ENCODE results near the gene OPA1.

- TF ChIP-seq, protein P1, sequence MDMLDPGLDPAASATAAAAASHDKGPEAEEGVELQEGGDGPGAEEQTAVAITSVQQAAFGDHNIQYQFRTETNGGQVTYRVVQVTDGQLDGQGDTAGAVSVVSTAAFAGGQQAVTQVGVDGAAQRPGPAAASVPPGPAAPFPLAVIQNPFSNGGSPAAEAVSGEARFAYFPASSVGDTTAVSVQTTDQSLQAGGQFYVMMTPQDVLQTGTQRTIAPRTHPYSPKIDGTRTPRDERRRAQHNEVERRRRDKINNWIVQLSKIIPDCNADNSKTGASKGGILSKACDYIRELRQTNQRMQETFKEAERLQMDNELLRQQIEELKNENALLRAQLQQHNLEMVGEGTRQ (IDR thresholded peaks at IDR 0.05; ENCODE audit: low read depth, low read length): no peak
- TF ChIP-seq, protein P2, sequence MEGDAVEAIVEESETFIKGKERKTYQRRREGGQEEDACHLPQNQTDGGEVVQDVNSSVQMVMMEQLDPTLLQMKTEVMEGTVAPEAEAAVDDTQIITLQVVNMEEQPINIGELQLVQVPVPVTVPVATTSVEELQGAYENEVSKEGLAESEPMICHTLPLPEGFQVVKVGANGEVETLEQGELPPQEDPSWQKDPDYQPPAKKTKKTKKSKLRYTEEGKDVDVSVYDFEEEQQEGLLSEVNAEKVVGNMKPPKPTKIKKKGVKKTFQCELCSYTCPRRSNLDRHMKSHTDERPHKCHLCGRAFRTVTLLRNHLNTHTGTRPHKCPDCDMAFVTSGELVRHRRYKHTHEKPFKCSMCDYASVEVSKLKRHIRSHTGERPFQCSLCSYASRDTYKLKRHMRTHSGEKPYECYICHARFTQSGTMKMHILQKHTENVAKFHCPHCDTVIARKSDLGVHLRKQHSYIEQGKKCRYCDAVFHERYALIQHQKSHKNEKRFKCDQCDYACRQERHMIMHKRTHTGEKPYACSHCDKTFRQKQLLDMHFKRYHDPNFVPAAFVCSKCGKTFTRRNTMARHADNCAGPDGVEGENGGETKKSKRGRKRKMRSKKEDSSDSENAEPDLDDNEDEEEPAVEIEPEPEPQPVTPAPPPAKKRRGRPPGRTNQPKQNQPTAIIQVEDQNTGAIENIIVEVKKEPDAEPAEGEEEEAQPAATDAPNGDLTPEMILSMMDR (conservative IDR thresholded peaks at IDR 0.05; ENCODE audit: low read depth, low read length): no peak
- no peak for TF ChIP-seq MXI1 (IDR thresholded peaks at IDR 0.05; ENCODE audit: borderline replicate concordance, low read depth, low read length)
- TF ChIP-seq, protein P3, sequence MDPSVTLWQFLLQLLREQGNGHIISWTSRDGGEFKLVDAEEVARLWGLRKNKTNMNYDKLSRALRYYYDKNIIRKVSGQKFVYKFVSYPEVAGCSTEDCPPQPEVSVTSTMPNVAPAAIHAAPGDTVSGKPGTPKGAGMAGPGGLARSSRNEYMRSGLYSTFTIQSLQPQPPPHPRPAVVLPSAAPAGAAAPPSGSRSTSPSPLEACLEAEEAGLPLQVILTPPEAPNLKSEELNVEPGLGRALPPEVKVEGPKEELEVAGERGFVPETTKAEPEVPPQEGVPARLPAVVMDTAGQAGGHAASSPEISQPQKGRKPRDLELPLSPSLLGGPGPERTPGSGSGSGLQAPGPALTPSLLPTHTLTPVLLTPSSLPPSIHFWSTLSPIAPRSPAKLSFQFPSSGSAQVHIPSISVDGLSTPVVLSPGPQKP (IDR thresholded peaks at IDR 0.05; ENCODE audit: borderline replicate concordance, low read depth, low read length): no peak
- no peak for TF ChIP-seq CEBPB (IDR thresholded peaks at IDR 0.05; ENCODE audit: low read depth, low read length)
- no peak for TF ChIP-seq MAFK (IDR thresholded peaks at IDR 0.05; ENCODE audit: low read depth, low read length)
- TF ChIP-seq POLR2A (IDR thresholded peaks at IDR 0.05; ENCODE audit: low read depth, low read length): no peak
Observed at GRCh38 chr3:193614430-193614829, 21.4 kb downstream of the OPA1 start.
